Measurements from ENCODE around the gene IL20RA. TPM values are rescaled to one million over a fixed set of nuclear protein-coding genes. Genes with fewer than 3 reads are reported as not detected.
A peak's percentile ranks its signal among the peaks of the same experiment; 100 is the strongest.

The IL20RA gene, protein sequence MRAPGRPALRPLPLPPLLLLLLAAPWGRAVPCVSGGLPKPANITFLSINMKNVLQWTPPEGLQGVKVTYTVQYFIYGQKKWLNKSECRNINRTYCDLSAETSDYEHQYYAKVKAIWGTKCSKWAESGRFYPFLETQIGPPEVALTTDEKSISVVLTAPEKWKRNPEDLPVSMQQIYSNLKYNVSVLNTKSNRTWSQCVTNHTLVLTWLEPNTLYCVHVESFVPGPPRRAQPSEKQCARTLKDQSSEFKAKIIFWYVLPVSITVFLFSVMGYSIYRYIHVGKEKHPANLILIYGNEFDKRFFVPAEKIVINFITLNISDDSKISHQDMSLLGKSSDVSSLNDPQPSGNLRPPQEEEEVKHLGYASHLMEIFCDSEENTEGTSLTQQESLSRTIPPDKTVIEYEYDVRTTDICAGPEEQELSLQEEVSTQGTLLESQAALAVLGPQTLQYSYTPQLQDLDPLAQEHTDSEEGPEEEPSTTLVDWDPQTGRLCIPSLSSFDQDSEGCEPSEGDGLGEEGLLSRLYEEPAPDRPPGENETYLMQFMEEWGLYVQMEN
- total RNA-seq (0.71 and 0.99 TPM in 2 replicates), polyA plus RNA-seq (0.86 and 3.5 TPM in 2 replicates)

DNA sequence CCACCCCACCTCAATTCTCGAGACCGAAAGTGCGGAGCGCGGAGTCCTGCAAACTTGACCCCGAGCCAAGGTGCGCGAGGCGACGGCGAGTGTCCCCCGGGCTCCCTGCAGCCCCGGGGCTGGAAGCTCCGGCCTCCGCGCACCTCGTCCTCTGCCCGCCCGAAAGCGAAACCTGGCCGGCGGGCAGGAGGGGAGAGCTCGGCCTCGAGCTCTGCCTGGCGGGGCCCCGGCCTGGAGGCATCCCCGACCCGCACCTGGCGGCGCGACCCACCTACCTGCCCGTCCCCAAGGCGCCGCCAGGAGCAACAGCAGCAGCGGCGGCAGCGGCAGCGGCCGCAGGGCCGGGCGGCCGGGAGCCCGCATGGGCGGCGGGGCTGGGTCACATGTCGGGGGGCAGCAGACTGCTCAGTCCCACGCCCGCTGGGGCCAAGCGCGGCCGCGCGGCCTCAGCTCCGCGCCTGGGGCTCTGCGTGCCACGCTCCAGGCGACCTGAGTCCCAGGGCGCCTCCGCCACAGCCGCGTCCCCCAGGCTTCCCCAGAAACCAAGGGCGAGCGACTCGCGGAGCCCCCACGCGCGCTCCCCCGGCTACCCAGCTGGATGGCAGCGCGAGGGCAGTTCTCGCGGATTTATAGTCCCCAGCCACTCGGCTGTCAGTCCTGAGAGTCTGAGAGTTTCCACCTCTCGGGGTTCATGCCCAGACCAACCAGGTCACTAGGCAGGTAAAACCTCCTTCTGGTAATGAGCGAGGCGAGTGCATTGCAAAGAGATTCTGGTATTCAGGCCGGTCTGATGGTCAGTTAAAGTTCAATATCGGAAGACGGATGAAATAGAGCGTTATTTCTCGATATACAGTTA is at the start of gene IL20RA:
Gene IL20RA, minus strand, starts transcription at position 600 of the 856 bp plus-strand sequence. Its CDS starts 237 bp downstream, at position 363.
- H3K27ac ChIP-seq, result no peak within 1 kb of the TSS
- no peaks in the 10 kb centered on the region for H3K36me3 ChIP-seq
- H3K4me3 ChIP-seq, result peak within 1 kb of the TSS; percentile 42
- peaks cover 22% of the 10 kb centered on the region for H3K4me1 ChIP-seq (ENCODE audit: low read depth)
- DNase-seq (ENCODE audit: low read depth in 1 of 2, low spot score in 1 of 2), result peak; percentile 15 to 30
- TF ChIP-seq, protein P1, sequence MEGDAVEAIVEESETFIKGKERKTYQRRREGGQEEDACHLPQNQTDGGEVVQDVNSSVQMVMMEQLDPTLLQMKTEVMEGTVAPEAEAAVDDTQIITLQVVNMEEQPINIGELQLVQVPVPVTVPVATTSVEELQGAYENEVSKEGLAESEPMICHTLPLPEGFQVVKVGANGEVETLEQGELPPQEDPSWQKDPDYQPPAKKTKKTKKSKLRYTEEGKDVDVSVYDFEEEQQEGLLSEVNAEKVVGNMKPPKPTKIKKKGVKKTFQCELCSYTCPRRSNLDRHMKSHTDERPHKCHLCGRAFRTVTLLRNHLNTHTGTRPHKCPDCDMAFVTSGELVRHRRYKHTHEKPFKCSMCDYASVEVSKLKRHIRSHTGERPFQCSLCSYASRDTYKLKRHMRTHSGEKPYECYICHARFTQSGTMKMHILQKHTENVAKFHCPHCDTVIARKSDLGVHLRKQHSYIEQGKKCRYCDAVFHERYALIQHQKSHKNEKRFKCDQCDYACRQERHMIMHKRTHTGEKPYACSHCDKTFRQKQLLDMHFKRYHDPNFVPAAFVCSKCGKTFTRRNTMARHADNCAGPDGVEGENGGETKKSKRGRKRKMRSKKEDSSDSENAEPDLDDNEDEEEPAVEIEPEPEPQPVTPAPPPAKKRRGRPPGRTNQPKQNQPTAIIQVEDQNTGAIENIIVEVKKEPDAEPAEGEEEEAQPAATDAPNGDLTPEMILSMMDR (IDR thresholded peaks at IDR 0.05; ENCODE audit: low read depth, low read length), result no peak
- H3K27me3 ChIP-seq, result peaks cover 32% of the 10 kb centered on the region
- no peaks in the 10 kb centered on the region for H3K9me3 ChIP-seq (ENCODE audit: low read depth)

DNA sequence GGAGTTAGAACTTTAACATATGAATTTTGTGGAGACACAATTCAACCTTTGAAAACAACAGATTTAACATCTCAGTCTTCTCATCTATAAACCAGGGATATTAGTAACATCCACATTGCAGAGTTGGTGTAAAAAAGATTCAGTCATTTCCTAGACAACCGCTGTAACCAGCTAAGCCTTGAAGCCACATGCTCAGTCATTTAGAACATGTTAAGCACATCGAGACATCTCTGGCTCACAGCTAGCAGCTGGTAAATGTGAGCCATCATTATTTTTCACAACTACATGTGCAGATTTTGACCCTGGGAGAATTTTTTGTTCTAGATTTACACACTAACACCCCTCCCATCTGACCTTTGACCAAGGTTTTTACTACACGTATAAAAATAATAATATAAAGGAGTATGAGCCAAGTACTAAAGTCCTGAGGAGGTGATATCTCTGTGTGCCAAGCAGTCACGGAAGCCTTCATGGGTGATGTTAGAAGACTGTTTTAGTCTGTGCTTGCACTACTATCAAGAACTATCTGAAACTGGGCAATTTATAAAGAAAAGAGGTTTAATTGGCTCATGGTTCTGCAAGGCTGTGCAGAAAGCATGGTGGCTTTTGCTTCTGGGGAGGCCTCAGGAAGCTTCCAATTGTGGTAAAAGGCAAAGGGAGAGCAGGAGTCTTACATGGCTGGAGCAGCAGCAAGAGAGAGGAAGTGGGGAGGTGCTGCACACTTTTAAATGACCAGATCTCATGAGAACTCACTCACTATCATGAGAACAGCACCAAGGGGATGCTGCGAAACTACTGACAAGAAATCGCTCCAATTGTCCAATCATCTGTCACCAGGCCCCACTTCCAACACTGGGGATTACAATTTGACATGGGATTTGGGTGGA is 48.7 kb upstream of the IL20RA start:
- Histone ChIP-seq H3K4me3 (no peak overlapping the region), H3K27me3 (no peaks in the 10 kb centered on the region), H3K4me1 (ENCODE audit: low read depth) (no peaks in the 10 kb centered on the region), H3K36me3 (no peaks in the 10 kb centered on the region), H3K27ac (no peak overlapping the region), H3K9me3 (ENCODE audit: low read depth) (no peaks in the 10 kb centered on the region)
- DNase-seq (ENCODE audit: low read depth in 1 of 2, low spot score in 1 of 2), result no peak
- TF ChIP-seq, protein P1 (IDR thresholded peaks at IDR 0.05; ENCODE audit: low read depth, low read length), result no peak

DNA sequence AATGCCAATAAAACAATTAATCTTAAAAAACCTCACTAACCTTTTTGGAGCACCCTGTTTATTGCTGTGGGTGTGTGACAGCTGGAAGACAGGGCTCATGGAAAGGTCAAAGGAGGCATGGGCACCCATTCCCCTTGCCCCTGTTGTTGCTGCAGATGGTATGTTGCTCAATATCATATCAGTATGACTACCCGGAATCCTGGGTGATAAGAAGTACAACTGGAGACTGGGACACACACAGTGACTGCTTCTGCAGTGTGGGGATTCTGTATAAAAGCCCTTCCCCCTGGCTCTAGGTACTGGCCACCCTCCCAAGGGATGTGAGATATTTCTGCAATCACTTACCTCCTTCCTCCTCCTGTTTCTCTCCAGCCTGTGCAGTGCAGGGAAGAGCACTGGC is 47.3 kb upstream of the IL20RA start:
- DNase-seq (ENCODE audit: low read depth in 1 of 2, low spot score in 1 of 2), result peak in 1 of 2 donors; percentile 6
- Histone ChIP-seq H3K36me3 (no peaks in the 10 kb centered on the region), H3K4me3 (no peak overlapping the region), H3K9me3 (ENCODE audit: low read depth) (no peaks in the 10 kb centered on the region), H3K27me3 (no peaks in the 10 kb centered on the region), H3K27ac (no peak overlapping the region), H3K4me1 (ENCODE audit: low read depth) (no peaks in the 10 kb centered on the region)
- TF ChIP-seq, protein P1 (IDR thresholded peaks at IDR 0.05; ENCODE audit: low read depth, low read length), result no peak

DNA sequence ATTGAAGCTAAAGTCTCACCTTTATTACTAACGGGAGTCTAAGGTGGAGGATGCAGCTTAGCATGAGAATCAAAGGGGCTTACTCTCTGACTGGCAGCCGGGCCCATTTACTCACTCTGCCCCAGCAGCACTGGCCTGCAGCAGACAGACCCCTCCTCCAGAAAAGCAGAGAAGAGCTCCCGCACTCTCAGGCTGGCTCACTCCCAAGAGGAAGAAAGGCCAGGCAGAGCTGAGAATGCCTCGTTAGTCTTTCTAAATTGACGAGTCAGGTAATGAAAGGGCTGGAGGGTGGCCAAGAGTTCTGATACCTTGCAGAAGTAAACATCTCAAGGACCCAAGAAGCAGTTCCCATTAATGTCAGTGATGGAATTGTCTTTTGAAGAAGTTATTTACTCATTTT is 44.5 kb upstream of the IL20RA start:
- TF ChIP-seq, protein P1 (IDR thresholded peaks at IDR 0.05; ENCODE audit: low read depth, low read length), result no peak
- Histone ChIP-seq H3K4me1 (ENCODE audit: low read depth) (no peaks in the 10 kb centered on the region), H3K4me3 (no peak overlapping the region), H3K9me3 (ENCODE audit: low read depth) (no peaks in the 10 kb centered on the region), H3K27ac (no peak overlapping the region), H3K36me3 (no peaks in the 10 kb centered on the region), H3K27me3 (no peaks in the 10 kb centered on the region)
- DNase-seq (ENCODE audit: low read depth in 1 of 2, low spot score in 1 of 2), result peak in 1 of 2 donors; percentile 19

DNA sequence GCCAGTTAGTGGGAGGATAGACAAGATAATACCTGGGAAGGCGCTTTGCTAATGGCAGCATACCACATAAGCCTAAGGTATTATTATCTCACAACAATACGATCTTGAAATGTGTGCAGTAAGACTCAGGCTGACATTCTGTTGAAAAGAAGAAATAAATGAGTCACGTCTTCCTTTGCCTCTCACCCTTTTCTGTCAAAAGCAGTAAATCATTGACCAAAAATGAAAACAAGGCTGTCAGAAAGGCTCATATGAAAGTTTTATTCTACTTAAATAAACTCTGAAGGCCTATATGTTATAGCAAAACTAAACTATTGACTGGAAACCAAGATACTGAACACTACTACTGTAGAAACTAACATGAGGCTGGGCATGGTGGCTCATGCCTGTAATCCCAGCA is 43.1 kb upstream of the IL20RA start:
- TF ChIP-seq, protein P1 (IDR thresholded peaks at IDR 0.05; ENCODE audit: low read depth, low read length), result no peak
- Histone ChIP-seq H3K4me3 (no peak overlapping the region), H3K9me3 (ENCODE audit: low read depth) (no peaks in the 10 kb centered on the region), H3K36me3 (no peaks in the 10 kb centered on the region), H3K4me1 (ENCODE audit: low read depth) (peaks cover 3% of the 10 kb centered on the region), H3K27me3 (no peaks in the 10 kb centered on the region), H3K27ac (no peak overlapping the region)
- DNase-seq (ENCODE audit: low read depth in 1 of 2, low spot score in 1 of 2), result no peak

Measured in cardiac muscle cell (in vitro differentiated cells and primary cell).